Liver (tissue), 2 donors: ENCODE results near the gene SH3TC2.

Source experiments
- REST ChIP-seq: IDR thresholded peaks from 2 replicates; pipeline ENCODE4 v1.6.1; 2016; ENCODE audit warnings: antibody characterized with exemption, mild to moderate bottlenecking
- TF ChIP-seq, protein P1 (sequence below): fragments of 150-350 bp; IDR thresholded peaks from 2 replicates; pipeline ENCODE4 v1.5.1; 2017; ENCODE audit warnings: improper control_type of control experiment, low read depth, low read length; ENCODE audit not compliant: missing input control
- donor health status: healthy.

DNA sequence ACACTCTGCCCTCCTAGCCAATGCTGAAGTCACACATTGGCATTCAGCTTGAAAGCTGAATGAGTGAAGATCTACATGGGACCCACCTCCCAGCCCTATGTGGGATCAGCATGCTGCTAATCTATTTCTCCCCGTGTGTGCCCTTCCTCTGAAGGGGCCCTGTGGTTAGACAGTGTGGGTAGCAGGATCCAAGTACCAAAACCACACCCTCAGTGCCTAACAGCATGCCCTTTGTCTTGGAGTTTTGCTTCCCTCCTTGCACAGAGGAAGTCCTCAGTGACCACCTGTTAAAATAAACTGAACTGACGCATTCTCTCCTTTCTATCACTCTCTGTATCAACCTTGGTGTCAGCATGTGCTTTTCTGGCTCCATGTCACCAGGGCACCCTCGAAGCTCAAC lies 25.0 kb downstream of the SH3TC2 start:
- no peak for TF ChIP-seq REST
- TF ChIP-seq, protein P1, sequence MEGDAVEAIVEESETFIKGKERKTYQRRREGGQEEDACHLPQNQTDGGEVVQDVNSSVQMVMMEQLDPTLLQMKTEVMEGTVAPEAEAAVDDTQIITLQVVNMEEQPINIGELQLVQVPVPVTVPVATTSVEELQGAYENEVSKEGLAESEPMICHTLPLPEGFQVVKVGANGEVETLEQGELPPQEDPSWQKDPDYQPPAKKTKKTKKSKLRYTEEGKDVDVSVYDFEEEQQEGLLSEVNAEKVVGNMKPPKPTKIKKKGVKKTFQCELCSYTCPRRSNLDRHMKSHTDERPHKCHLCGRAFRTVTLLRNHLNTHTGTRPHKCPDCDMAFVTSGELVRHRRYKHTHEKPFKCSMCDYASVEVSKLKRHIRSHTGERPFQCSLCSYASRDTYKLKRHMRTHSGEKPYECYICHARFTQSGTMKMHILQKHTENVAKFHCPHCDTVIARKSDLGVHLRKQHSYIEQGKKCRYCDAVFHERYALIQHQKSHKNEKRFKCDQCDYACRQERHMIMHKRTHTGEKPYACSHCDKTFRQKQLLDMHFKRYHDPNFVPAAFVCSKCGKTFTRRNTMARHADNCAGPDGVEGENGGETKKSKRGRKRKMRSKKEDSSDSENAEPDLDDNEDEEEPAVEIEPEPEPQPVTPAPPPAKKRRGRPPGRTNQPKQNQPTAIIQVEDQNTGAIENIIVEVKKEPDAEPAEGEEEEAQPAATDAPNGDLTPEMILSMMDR = no peak
